ENCODE measurements around the gene NSUN5. TPM values are rescaled to one million over a fixed set of nuclear protein-coding genes. Genes with fewer than 3 reads are reported as not detected.
"Not testable (repeated sequence)": the region's sequence is repeated elsewhere in the genome, so short reads cannot be mapped to it uniquely, and the experiment has no call there.

NSUN5 gene
- total RNA-seq, 1 donor from 2014 or later: 68.9 TPM

DNA sequence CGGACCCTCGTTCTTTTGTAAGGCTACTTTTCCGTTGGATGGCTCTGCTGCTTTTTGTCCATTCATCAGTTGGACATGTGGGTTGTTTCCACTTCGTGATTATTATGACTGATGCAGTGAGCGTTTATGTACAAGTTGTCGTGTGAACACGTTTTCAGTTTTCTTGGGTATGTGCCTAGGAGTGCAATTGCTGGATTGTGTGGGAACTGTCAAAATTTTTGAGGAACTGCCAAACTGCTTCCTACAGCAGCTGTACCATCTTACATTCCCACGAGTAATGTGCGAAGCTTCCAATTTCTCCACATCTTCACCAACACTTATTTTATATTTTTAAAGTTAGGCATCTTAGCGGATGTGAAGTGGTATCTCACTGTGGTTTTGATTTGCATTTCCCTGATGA, 29.7 kb upstream of the NSUN5 start:
- POLR2A ChIA-PET: no interaction called here
- no peak overlapping the region for H3K4me3 Mint-ChIP-seq
- H3K27me3 Mint-ChIP-seq: peaks cover 9% of the 10 kb centered on the region
- intact Hi-C loops (cut with micrococcal nuclease): no loop called here
- no peak overlapping the region for H3K27ac Mint-ChIP-seq
- no peak for DNase-seq
- H3K9me3 Mint-ChIP-seq: no peaks in the 10 kb centered on the region
- TF ChIP-seq, protein P1, sequence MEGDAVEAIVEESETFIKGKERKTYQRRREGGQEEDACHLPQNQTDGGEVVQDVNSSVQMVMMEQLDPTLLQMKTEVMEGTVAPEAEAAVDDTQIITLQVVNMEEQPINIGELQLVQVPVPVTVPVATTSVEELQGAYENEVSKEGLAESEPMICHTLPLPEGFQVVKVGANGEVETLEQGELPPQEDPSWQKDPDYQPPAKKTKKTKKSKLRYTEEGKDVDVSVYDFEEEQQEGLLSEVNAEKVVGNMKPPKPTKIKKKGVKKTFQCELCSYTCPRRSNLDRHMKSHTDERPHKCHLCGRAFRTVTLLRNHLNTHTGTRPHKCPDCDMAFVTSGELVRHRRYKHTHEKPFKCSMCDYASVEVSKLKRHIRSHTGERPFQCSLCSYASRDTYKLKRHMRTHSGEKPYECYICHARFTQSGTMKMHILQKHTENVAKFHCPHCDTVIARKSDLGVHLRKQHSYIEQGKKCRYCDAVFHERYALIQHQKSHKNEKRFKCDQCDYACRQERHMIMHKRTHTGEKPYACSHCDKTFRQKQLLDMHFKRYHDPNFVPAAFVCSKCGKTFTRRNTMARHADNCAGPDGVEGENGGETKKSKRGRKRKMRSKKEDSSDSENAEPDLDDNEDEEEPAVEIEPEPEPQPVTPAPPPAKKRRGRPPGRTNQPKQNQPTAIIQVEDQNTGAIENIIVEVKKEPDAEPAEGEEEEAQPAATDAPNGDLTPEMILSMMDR (IDR thresholded peaks at IDR 0.05): no peak
- CTCF ChIA-PET: no interaction called here
- H3K4me1 Mint-ChIP-seq: peaks cover 2% of the 10 kb centered on the region
- no peaks in the 10 kb centered on the region for H3K36me3 Mint-ChIP-seq (ENCODE audit: low read depth)
- ATAC-seq (ENCODE audit: low read depth): no peak

DNA sequence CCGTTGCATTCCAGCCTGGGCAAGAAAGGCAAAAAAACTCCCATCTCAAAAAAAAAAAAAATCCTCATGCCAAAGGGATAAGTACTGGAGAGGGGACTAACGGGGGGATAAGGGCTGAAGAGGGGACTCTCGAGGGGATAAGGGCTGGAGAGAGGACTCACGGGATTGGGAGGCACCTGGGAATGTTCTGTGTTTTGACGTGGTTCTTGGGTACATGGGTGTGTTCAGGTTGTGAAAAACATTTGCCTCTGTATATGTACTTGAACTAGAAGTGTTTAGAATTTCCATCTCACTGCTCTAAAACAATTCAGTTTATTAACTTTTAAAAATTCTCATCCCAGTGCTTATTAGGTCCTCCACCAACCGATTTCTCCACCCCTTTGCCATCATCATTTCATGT, 23.8 kb upstream of the NSUN5 start:
- H3K27ac Mint-ChIP-seq: no peak overlapping the region
- H3K27me3 Mint-ChIP-seq: peaks cover 6% of the 10 kb centered on the region
- ChIA-PET POLR2A (no interaction called here), CTCF (no interaction called here)
- TF ChIP-seq, protein P1 (IDR thresholded peaks at IDR 0.05): no peak
- no peaks in the 10 kb centered on the region for H3K36me3 Mint-ChIP-seq (ENCODE audit: low read depth)
- no peaks in the 10 kb centered on the region for H3K4me1 Mint-ChIP-seq
- H3K4me3 Mint-ChIP-seq: no peak overlapping the region
- intact Hi-C loops (cut with micrococcal nuclease): no loop called here
- no peaks in the 10 kb centered on the region for H3K9me3 Mint-ChIP-seq
- no peak for ATAC-seq (ENCODE audit: low read depth)
- DNase-seq: no peak

DNA sequence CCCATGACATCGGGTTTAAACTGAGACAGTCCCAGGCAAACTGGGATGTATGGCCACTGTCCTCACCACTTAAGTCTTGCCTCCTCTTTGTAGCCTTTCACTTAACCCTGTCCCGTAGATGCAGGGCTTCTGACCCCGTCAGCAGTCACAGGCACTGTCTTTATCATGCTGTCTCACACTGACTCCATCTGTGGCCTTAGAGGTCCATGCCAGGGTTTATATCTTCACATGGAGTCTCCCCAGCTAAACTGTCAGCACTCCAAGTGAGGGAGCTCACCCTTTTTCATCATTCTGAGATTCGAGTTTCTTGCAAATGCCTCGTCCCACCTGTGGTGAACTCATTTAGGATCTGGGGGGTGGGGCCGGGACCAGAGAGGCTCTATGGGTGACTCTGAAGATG, 22.1 kb upstream of the NSUN5 start:
- no peak overlapping the region for H3K27ac Mint-ChIP-seq

DNA sequence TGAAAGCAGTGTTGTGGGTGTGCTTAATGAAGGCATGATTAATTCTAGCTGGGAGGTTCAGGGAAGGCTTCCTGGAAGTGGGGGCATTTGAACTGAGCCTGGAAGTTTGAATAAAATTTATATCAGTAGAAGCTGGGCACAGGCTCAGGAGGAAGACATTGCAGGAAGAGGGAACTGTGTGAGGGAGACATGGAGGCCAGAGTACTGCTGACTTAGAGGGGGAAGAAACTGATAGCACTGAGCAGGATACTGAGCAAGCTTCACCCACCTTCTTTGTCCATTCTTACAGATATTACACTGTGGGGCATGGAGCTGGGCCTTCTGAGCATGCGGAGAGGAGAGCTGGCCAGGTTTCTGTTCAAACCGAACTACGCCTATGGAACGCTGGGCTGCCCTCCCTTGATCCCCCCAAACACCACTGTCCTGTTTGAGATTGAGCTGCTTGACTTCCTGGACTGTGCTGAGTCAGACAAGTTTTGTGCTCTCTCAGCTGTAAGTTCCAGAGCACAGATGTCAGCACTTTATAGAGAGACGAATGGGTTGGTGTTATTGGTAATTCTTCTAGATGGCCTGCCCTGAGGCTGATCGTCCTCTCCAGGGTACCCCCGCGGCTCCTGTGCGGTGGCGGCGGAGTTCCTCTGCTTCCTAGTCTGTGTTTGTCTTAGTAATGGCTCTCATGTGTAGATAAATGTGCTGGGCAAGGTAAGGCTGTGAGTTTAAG, 21.4 kb upstream of the NSUN5 start:
- H3K4me1 Mint-ChIP-seq: no peaks in the 10 kb centered on the region
- H3K4me3 Mint-ChIP-seq: no peak overlapping the region
- no peak for ATAC-seq (ENCODE audit: low read depth)
- TF ChIP-seq, protein P1 (IDR thresholded peaks at IDR 0.05): no peak
- H3K9me3 Mint-ChIP-seq: no peaks in the 10 kb centered on the region
- intact Hi-C loops (cut with micrococcal nuclease): no loop called here
- CTCF ChIA-PET: no interaction called here
- no peak for DNase-seq
- peaks cover 6% of the 10 kb centered on the region for H3K27me3 Mint-ChIP-seq
- POLR2A ChIA-PET: no interaction called here
- no peak overlapping the region for H3K27ac Mint-ChIP-seq
- H3K36me3 Mint-ChIP-seq (ENCODE audit: low read depth): no peaks in the 10 kb centered on the region

More for the DNA sequence above, 22.1 kb upstream of the NSUN5 start:
- ChIA-PET POLR2A (no interaction called here), CTCF (no interaction called here)
- Mint-ChIP-seq H3K4me1 (no peaks in the 10 kb centered on the region), H3K9me3 (no peaks in the 10 kb centered on the region), H3K4me3 (no peak overlapping the region), H3K27me3 (peaks cover 6% of the 10 kb centered on the region), H3K36me3 (ENCODE audit: low read depth) (no peaks in the 10 kb centered on the region)
- no peak for DNase-seq
- intact Hi-C loops (cut with micrococcal nuclease): no loop called here
- ATAC-seq (ENCODE audit: low read depth): no peak
- TF ChIP-seq, protein P1 (IDR thresholded peaks at IDR 0.05): no peak

GRCh38 chr7:73328696-73329095, 20.1 kb upstream of the NSUN5 start:
- no peaks in the 10 kb centered on the region for H3K9me3 Mint-ChIP-seq
- ChIA-PET POLR2A (interaction anchor here (1.0 kb wide), 1 partner anchor 14 kb away, joined by 3 read pairs; no protein-coding TSS in a partner anchor), CTCF (no interaction called here)
- no peak overlapping the region for H3K27ac Mint-ChIP-seq
- H3K4me3 Mint-ChIP-seq: no peak overlapping the region
- DNase-seq (no peak), ATAC-seq (ENCODE audit: low read depth) (no peak)
- peaks cover 7% of the 10 kb centered on the region for H3K4me1 Mint-ChIP-seq
- H3K27me3 Mint-ChIP-seq: peaks cover 6% of the 10 kb centered on the region
- TF ChIP-seq, protein P1 (IDR thresholded peaks at IDR 0.05): no peak
- no peaks in the 10 kb centered on the region for H3K36me3 Mint-ChIP-seq (ENCODE audit: low read depth)
- intact Hi-C loops (cut with micrococcal nuclease): no loop called here

GRCh38 chr7:73327922-73328321, 19.3 kb upstream of the NSUN5 start, which contains the start of the genes FKBP6 and TRIM50:
FKBP6 (plus strand) TSS chr7:73328161; CDS start chr7:73328429, 268 bp downstream.
TRIM50 (minus strand) TSS chr7:73328082; CDS start chr7:73324787, 3,295 bp downstream.
- H3K27ac Mint-ChIP-seq: not testable (repeated sequence)

DNA sequence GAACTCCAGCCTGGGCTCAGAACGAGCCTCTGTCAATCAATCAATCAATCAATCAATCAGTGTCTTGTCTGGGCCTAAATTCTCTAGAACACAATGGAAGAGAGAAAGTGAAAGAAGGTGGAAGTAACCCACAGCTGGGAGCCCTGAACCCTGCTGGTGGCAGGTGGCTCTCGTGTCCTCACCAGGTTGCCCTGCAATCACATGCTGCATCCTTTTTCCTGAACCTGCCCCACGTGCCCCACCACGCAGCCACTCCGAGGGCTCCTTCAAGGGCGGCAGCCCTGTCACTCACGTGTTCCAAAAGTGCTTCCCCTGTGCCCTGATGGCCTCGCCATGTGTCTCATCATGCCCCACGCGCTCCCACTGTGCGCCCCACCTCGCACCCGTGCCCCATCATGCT, 18.8 kb upstream of the NSUN5 start:
- peaks cover 15% of the 10 kb centered on the region for H3K4me1 Mint-ChIP-seq
- H3K9me3 Mint-ChIP-seq; intact Hi-C loops (cut with micrococcal nuclease); H3K36me3 Mint-ChIP-seq (ENCODE audit: low read depth); CTCF ChIA-PET; POLR2A ChIA-PET; H3K27me3 Mint-ChIP-seq; DNase-seq; H3K4me3 Mint-ChIP-seq; H3K27ac Mint-ChIP-seq; ATAC-seq (ENCODE audit: low read depth): not testable (repeated sequence)

More at GRCh38 chr7:73327922-73328321, 19.3 kb upstream of the NSUN5 start, which contains the start of the genes FKBP6 and TRIM50:
- intact Hi-C loops (cut with micrococcal nuclease); DNase-seq; H3K4me3 Mint-ChIP-seq; POLR2A ChIA-PET; H3K27me3 Mint-ChIP-seq; ATAC-seq (ENCODE audit: low read depth); CTCF ChIA-PET; H3K36me3 Mint-ChIP-seq (ENCODE audit: low read depth); H3K9me3 Mint-ChIP-seq: not testable (repeated sequence)
- H3K4me1 Mint-ChIP-seq: peaks cover 12% of the 10 kb centered on the region

GRCh38 chr7:73325424-73325823, 16.8 kb upstream of the NSUN5 start:
- POLR2A ChIA-PET; H3K4me3 Mint-ChIP-seq; H3K27me3 Mint-ChIP-seq; H3K9me3 Mint-ChIP-seq; intact Hi-C loops (cut with micrococcal nuclease); H3K36me3 Mint-ChIP-seq (ENCODE audit: low read depth); ATAC-seq (ENCODE audit: low read depth); DNase-seq; H3K27ac Mint-ChIP-seq: not testable (repeated sequence)
- CTCF ChIA-PET: interaction anchor here (1.0 kb wide), 1 partner anchor 9 kb away, joined by 4 read pairs; no protein-coding TSS in a partner anchor
- H3K4me1 Mint-ChIP-seq: peaks cover 15% of the 10 kb centered on the region
